ENCODE results near the gene PBX4.

DNA sequence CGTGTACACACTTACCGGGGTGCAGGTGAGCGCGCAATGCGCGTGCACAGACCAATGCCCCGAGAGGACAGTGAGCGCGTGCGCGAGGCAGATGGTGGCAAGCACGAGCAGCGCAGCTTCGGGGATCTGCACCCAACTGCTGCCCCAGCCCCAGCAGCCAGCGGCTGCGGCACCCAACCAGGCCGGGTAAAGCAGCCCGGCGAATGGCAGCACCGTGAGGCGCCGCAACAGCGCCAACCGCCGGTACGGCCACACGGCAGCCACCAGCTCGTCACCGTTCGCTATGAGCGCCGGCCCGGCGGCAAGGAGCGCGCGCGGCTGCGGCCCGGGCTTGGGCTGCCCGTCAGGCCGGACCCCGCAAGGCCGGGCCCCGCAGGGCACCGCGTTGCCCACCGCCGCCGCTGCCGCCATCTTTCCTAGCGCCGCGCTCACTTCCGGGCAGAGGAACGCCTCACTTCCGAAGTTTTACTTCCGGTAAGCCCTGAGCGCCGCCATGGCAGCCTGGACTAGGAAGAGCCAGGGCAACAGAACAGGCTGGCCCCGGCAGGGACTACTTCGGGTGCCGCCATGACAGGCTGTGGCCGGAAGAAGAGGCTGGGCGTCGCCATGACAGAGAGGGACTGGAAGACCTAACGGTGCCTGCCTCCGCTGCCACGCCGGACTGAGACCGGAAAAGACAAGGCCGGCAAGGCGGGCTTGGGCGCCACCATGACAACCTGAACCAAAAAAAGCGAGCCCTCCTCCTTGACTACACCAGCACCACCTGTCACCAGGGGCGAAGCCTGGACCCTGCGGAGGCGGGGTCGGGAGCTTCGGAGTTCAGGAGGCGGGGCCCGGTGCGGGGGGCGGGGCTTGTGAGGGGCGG lies 45.0 kb upstream of the PBX4 start, which contains the start of gene ATP13A1:
- TF ChIP-seq, protein P1, sequence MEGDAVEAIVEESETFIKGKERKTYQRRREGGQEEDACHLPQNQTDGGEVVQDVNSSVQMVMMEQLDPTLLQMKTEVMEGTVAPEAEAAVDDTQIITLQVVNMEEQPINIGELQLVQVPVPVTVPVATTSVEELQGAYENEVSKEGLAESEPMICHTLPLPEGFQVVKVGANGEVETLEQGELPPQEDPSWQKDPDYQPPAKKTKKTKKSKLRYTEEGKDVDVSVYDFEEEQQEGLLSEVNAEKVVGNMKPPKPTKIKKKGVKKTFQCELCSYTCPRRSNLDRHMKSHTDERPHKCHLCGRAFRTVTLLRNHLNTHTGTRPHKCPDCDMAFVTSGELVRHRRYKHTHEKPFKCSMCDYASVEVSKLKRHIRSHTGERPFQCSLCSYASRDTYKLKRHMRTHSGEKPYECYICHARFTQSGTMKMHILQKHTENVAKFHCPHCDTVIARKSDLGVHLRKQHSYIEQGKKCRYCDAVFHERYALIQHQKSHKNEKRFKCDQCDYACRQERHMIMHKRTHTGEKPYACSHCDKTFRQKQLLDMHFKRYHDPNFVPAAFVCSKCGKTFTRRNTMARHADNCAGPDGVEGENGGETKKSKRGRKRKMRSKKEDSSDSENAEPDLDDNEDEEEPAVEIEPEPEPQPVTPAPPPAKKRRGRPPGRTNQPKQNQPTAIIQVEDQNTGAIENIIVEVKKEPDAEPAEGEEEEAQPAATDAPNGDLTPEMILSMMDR (IDR thresholded peaks at IDR 0.05) = peak in 3 of 4 experiments; percentile 17 to 20 (median 18)
- peak; percentile 27 to 51 for TF ChIP-seq POLR2A (IDR thresholded peaks at IDR 0.05)

All from uterus (tissue), 2 donors.